Measurements from ENCODE around the gene TMEM41B. TPM values are rescaled to one million over a fixed set of nuclear protein-coding genes. Genes with fewer than 3 reads are reported as not detected.
A peak's percentile ranks its signal among the peaks of the same experiment; 100 is the strongest.
"Not testable (repeated sequence)": the region's sequence is repeated elsewhere in the genome, so short reads cannot be mapped to it uniquely, and the experiment has no call there.

The TMEM41B gene
- total RNA-seq, 1 donor from 2014 or later = 71.6 TPM

DNA sequence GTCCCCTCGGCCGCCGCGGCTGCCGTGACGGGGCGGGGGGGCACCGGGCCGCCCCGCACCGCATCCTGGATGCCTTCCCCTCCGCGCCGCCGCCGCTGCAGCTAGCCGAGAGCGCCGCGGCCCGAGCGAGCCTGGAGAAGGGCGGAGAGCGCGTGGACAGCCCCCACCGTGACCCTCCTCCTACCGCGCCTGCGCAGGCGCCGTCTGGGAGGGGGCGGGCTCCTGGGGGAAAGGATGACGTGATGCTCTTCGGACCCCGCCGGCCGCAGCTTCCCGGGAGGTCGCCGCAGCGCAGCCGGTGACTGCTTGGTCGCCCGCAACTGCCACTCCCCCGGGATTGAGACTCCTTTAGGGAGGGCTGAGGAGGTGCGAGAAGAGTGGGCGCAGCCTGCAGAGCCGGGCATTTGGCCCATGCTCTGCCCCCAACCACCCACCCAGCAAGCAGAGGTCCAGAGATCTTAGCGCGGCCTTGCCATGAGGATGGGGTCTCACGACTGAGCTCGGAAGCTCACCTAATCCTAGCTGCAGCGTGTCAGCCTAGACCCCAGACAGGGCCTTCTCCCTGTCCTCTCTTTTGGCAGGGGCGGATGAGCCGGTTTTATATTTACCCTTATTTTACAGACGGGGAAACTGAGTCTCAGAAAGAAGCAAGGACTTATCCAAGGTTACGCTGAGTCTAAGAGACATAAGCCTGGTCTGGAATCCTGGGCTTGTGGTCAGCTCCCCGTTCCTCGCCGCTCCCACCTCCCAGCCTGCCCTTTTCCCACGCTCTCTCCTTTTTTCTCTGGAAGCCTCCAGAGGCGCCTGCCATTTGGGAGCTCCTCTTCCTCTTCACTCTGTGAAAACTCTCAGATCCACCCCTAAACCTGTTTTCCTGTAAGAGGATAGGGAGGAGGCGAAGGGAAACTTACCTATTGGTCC is 48.9 kb downstream of the TMEM41B start, which contains the start of gene DENND5A:
Gene DENND5A (minus strand): TSS at position 140 of the 921 bp plus-strand sequence. CDS start 281 bp downstream, outside the sequence.
- DNase-seq (peak; percentile 93), ATAC-seq (peak; percentile 95)
- no peaks in the 10 kb centered on the region for H3K27me3 ChIP-seq
- TF ChIP-seq, protein P1, sequence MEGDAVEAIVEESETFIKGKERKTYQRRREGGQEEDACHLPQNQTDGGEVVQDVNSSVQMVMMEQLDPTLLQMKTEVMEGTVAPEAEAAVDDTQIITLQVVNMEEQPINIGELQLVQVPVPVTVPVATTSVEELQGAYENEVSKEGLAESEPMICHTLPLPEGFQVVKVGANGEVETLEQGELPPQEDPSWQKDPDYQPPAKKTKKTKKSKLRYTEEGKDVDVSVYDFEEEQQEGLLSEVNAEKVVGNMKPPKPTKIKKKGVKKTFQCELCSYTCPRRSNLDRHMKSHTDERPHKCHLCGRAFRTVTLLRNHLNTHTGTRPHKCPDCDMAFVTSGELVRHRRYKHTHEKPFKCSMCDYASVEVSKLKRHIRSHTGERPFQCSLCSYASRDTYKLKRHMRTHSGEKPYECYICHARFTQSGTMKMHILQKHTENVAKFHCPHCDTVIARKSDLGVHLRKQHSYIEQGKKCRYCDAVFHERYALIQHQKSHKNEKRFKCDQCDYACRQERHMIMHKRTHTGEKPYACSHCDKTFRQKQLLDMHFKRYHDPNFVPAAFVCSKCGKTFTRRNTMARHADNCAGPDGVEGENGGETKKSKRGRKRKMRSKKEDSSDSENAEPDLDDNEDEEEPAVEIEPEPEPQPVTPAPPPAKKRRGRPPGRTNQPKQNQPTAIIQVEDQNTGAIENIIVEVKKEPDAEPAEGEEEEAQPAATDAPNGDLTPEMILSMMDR (IDR thresholded peaks at IDR 0.05) = no peak
- intact Hi-C loops (cut with DNase I) = no loop called here
- peaks cover 13% of the 10 kb centered on the region for H3K4me1 ChIP-seq
- H3K9me3 ChIP-seq = no peaks in the 10 kb centered on the region
- H3K27ac ChIP-seq = peak within 1 kb of the TSS; percentile 91
- peak within 1 kb of the TSS; percentile 86 for H3K4me3 ChIP-seq
- H3K36me3 ChIP-seq = no peaks in the 10 kb centered on the region

DNA sequence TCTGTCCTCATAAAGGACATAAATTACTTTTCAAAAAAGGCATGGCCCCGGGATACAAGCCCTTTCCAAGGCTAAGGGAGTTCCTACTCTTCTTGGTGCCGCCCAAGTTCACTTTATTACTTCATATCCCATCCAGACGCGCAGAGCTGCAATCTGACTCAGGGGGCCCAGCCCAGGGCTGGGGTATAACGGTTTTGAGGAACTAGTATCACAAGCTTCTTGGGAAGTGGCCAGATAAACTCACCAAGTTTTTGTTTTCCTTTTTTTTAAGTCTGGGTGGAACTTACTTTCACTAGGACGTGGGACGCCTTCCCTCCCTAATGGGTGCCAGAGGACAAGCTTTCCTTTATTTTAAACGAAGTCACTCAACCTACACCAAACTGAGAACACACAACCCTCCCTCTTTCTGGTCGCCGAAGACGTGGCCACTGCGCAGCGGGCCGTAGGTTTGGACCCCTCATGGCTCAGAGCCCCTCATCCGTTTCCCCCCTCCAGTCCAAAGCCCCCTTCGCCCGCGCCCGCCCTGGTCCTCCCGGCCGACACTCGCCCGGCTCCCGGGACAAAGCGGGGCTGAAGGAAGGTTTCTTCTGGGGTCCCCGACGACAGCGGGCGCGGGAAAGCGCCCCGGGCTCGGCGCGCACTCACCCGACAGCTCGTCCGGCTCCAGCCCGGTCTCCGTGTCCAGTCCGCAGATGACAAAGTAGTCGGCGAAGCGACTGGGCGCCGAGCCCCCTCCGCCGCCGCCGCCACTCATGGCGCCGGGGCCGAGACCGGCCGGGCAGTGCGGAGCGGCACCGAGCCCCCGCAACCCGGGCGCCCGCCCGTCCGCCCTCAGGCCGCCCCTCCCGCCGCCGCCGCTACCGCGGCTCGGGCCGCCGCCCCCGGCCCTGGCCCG is 49.8 kb downstream of the TMEM41B start:
- no peaks in the 10 kb centered on the region for H3K36me3 ChIP-seq
- no peaks in the 10 kb centered on the region for H3K9me3 ChIP-seq
- DNase-seq = peak; percentile 83
- peak; percentile 75 for ATAC-seq
- TF ChIP-seq, protein P1 (IDR thresholded peaks at IDR 0.05) = no peak
- H3K27me3 ChIP-seq = no peaks in the 10 kb centered on the region
- intact Hi-C loops (cut with DNase I) = no loop called here
- peak overlapping the region; percentile 86 for H3K4me3 ChIP-seq
- H3K27ac ChIP-seq = peak overlapping the region; percentile 91
- peaks cover 13% of the 10 kb centered on the region for H3K4me1 ChIP-seq

DNA sequence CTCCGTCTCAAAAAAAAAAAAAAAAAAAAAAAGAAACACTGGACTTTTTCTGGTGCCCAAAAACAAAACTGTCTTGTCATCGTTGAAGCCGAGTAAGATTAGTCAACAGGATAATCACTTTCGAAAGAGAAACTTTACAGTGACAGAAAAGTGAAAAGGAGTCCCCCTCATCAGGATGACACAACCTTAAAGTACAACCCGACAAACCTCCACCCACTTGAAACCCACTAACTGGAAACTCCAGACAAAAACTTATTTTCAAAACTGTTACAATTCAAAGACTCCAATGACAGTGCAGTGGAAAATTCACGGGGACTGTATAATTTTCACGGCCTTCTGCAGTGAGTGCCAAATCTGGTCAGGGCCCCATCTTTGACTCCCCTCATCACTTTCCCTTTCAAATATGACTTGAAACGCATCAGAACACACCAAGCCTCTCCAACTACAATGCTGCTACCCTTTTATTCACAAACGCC is 50.5 kb downstream of the TMEM41B start:
- Histone ChIP-seq H3K4me3 (peak overlapping the region; percentile 86), H3K27me3 (no peaks in the 10 kb centered on the region), H3K27ac (peak overlapping the region; percentile 91), H3K4me1 (peaks cover 13% of the 10 kb centered on the region), H3K9me3 (no peaks in the 10 kb centered on the region), H3K36me3 (no peaks in the 10 kb centered on the region)
- DNase-seq (no peak), ATAC-seq (peak; percentile 5)
- TF ChIP-seq, protein P1 (IDR thresholded peaks at IDR 0.05) = no peak
- intact Hi-C loops (cut with DNase I) = no loop called here

DNA sequence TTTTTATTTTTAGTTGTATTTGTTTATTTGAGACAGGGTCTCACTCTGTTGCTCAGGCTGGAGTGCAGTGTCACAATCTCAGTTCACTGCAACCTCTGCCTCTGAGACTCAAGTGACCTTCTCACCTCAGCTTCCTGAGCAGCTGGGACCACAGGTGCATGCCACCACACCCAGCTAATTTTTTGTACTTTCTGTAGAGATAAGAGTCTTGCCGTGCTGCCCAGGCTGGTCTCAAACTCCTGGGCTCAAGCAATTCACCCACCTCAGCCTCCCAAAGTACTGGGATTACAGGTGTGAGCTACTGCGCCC is 53.6 kb downstream of the TMEM41B start:
- DNase-seq; ATAC-seq; intact Hi-C loops (cut with DNase I); H3K9me3 ChIP-seq; H3K36me3 ChIP-seq; H3K4me3 ChIP-seq; H3K27ac ChIP-seq; H3K27me3 ChIP-seq: not testable (repeated sequence)
- H3K4me1 ChIP-seq = peaks cover 13% of the 10 kb centered on the region

DNA sequence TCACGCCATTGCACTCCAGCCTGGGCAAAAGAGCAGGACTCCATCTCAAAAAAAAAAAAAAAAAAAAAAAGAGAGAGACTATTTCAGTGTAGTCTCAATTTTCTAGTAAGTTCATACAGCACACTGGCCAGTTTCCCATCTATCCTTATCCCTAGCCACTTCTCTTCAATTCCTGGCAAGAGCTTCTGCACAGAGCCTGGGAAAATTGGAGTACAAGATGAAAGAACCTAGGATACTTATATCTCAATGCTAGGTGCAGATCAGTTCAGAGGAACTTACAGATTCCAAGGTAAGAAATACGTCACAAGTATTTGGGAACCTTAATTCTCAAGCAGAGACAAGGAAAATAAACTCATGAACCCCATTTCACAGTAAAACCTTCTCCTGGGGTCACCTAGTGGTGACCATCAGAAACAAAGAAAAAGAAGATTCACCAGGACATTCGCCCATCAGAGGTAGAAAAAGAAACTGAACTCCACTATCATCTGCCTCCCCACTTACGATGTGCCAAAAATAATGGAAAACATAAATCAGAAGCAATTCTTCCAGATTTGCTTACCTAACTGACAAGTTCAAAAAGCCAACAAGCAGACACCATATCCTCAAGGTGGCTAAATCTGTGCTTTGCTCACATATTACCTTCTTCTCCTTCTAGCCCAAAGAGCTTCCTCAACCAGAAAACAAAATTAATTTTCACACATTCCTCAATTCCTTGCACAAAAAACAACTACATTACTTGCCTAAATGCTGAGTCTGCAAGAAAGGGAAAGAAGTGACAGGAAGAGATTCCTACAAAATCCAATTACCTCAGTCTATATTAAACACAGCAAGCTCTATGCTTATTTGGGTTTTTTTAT is 54.2 kb downstream of the TMEM41B start:
- TF ChIP-seq, protein P1 (IDR thresholded peaks at IDR 0.05) = no peak
- intact Hi-C loops (cut with DNase I) = no loop called here
- Histone ChIP-seq H3K36me3 (no peaks in the 10 kb centered on the region), H3K9me3 (no peaks in the 10 kb centered on the region), H3K27me3 (no peaks in the 10 kb centered on the region), H3K4me1 (peaks cover 13% of the 10 kb centered on the region), H3K27ac (no peak overlapping the region), H3K4me3 (no peak overlapping the region)
- ATAC-seq (no peak), DNase-seq (no peak)

DNA sequence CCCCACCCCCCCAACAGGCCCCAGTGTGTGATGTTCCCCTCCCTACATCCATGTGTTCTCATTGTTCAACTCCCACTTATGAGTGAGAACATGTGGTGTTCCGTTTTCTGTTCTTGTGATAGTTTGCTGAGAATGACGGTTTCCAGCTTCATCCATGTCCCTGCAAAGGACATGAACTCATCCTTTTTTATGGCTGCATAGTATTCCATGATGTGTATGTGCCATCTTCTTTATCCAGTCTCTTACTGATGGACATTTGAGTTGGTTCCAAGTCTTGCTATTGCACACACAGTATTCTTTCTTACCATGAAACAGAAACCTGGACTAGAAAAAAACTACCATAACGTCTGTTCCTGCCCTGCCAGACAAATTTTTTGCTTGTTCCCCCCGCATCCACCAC is 56.1 kb downstream of the TMEM41B start:
- H3K27me3 ChIP-seq; H3K9me3 ChIP-seq; H3K36me3 ChIP-seq; intact Hi-C loops (cut with DNase I); H3K4me3 ChIP-seq; H3K27ac ChIP-seq; DNase-seq; ATAC-seq: not testable (repeated sequence)
- peaks cover 14% of the 10 kb centered on the region for H3K4me1 ChIP-seq
